Testis (tissue), 2 donors: Measurements from ENCODE around the gene WDR86.

Experiments used
- POLR2A ChIP-seq: fragments of 450-650 bp; IDR thresholded peaks from one replicate; pipeline ENCODE4 v1.6.1; 2017; ENCODE audit warnings: antibody characterized with exemption, mild to moderate bottlenecking, moderate library complexity
- TF ChIP-seq, protein P1 (sequence below), 3 experiments: fragments of 450-650 bp in 2 of 3; fragments of 200-600 bp in 1 of 3; sonication (generic) in 1 of 3; IDR thresholded peaks; one replicate each; pipeline ENCODE4 v1.5.1; 2016 to 2019; ENCODE audit warnings: antibody characterized with exemption in 3 of 3, mild to moderate bottlenecking in 2 of 3, moderate library complexity in 1 of 3

DNA sequence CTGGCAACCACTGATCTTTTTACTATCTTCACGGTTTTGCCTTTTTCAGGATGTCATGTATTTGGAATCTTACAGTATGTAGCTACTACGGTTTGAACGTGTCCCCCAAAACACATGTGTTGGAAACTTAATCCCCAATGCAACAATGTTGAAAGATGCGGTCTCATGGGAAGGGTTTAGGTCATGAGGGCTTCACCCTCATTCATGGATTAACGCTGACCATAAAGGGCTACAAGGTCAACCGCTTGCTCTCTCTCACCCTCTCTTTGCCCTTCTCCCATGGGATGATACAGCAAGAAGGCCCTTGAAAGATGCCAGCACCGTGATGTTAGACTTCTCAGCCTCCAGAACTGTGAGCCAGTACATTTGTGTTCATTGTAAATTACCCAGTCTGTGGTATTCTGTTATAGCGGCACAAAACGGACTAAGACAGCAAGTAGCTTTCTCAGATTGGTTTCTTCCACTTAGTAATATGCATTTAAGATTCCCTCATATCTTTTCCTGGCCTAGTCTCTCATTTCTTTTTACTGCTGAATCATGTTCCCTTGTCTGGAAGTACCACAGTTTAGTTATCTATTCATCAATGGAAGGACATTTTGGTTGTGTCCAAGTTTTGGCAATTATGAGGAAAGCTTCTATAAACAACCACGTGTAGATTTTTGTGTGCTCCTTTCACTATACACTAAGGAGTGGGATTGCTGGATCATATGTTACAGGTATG, 33.1 kb upstream of the WDR86 start:
- TF ChIP-seq, protein P1, sequence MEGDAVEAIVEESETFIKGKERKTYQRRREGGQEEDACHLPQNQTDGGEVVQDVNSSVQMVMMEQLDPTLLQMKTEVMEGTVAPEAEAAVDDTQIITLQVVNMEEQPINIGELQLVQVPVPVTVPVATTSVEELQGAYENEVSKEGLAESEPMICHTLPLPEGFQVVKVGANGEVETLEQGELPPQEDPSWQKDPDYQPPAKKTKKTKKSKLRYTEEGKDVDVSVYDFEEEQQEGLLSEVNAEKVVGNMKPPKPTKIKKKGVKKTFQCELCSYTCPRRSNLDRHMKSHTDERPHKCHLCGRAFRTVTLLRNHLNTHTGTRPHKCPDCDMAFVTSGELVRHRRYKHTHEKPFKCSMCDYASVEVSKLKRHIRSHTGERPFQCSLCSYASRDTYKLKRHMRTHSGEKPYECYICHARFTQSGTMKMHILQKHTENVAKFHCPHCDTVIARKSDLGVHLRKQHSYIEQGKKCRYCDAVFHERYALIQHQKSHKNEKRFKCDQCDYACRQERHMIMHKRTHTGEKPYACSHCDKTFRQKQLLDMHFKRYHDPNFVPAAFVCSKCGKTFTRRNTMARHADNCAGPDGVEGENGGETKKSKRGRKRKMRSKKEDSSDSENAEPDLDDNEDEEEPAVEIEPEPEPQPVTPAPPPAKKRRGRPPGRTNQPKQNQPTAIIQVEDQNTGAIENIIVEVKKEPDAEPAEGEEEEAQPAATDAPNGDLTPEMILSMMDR (IDR thresholded peaks at IDR 0.05): no peak
- TF ChIP-seq POLR2A: no peak
